Dermis microvascular lymphatic vessel endothelial cell (primary cell): Measurements from ENCODE around the gene LONRF3. TPM values are rescaled to one million over a fixed set of nuclear protein-coding genes. Genes with fewer than 3 reads are reported as not detected.

ENCODE experiments used
- DNase-seq, 2 donors: peaks; one replicate each; pipeline versions ENCODE4 v3.0.0 to v3.0.0-alpha.2; 2010; ENCODE audit warnings: low read depth in 2 of 2
- total RNA-seq: library from RNA; depleted of rRNA; stranded (reverse); fragments of >200 nt; gene quantifications from 2 replicates; pipeline ENCODE4 v1.2.1, GENCODE V29; 2014

The LONRF3 gene
- total RNA-seq, 1 donor from 2014 or later: 21.1 TPM

- DNase-seq: no peak
Measured at GRCh38 chrX:119036107-119037029, 62.0 kb downstream of the LONRF3 start.

GRCh38 chrX:119040432-119040831 lies 66.0 kb downstream of the LONRF3 start:
- DNase-seq: peak in 1 of 2 donors; percentile 77

- DNase-seq: peak; percentile 73 to 93
Measured at GRCh38 chrX:119041175-119041574, 66.8 kb downstream of the LONRF3 start.

- no peak for DNase-seq
Measured at GRCh38 chrX:119042040-119042439, 67.6 kb downstream of the LONRF3 start.

GRCh38 chrX:119042996-119043395 lies 68.6 kb downstream of the LONRF3 start:
- DNase-seq: no peak

- DNase-seq: no peak
Measured at GRCh38 chrX:119045884-119046283, 71.5 kb downstream of the LONRF3 start.

GRCh38 chrX:119055687-119056086 lies 81.3 kb downstream of the LONRF3 start:
- DNase-seq: no peak

- DNase-seq: no peak
Measured at GRCh38 chrX:119062750-119063374, 88.4 kb downstream of the LONRF3 start.

- no peak for DNase-seq
Measured at GRCh38 chrX:119063428-119063827, 89.0 kb downstream of the LONRF3 start.

GRCh38 chrX:119067023-119067739 lies 92.8 kb downstream of the LONRF3 start:
- DNase-seq: peak; percentile 35 to 61

Other genes starting within 250 kb of the LONRF3 start
- 47.9 and 65.7 TPM in 2 replicates for gene IL13RA1, start 247.0 kb upstream of the LONRF3 start, total RNA-seq
- gene ZCCHC12, start 150.8 kb upstream of the LONRF3 start, total RNA-seq: under 0.01 TPM in 1 of 2 replicates, not detected in the other
- gene CT47C1, start 98.4 kb downstream of the LONRF3 start, total RNA-seq: not detected in 2 replicates
- gene KIAA1210, start 153.2 kb downstream of the LONRF3 start, total RNA-seq: not detected in 2 replicates